Transverse colon (tissue), 3 donors: Measurements from ENCODE around the gene OTOG.

Experiments used
- POLR2A ChIP-seq: fragments of 450-650 bp; IDR thresholded peaks from one replicate; pipeline ENCODE4 v1.6.1; 2016; ENCODE audit warnings: antibody characterized with exemption, mild to moderate bottlenecking, moderate library complexity
- TF ChIP-seq, protein P1 (sequence below), 5 experiments: fragments of 200-600 bp in 3 of 5; fragments of 450-650 bp in 2 of 5; sonication (generic) in 3 of 5; IDR thresholded peaks; 1 replicate in 2 of 5; 2 replicates in 3 of 5; pipeline ENCODE4 v1.5.1; 2016 to 2017; ENCODE audit warnings: antibody characterized with exemption in 5 of 5, inconsistent platforms in 3 of 5, mild to moderate bottlenecking in 2 of 5, moderate library complexity in 1 of 5

DNA sequence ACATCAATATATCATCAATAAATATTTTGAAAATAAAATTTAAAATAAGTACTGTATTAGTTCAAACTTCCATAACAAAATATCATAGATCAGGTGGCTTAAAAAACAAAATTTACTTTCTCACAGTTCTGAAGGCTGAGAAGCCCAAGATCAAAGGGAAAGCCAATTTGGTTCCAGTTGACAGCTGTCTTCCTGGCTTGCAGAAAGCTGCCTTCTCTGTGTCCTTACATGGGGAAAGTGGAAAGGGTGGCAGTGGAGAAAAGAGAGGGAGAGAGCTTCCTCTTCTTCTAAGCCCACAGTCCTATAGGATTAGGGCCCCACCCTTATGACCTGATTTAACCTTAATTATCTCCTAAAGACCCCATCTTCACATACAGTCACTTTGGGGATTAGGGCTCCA lies 121.1 kb downstream of the OTOG start:
- TF ChIP-seq, protein P1, sequence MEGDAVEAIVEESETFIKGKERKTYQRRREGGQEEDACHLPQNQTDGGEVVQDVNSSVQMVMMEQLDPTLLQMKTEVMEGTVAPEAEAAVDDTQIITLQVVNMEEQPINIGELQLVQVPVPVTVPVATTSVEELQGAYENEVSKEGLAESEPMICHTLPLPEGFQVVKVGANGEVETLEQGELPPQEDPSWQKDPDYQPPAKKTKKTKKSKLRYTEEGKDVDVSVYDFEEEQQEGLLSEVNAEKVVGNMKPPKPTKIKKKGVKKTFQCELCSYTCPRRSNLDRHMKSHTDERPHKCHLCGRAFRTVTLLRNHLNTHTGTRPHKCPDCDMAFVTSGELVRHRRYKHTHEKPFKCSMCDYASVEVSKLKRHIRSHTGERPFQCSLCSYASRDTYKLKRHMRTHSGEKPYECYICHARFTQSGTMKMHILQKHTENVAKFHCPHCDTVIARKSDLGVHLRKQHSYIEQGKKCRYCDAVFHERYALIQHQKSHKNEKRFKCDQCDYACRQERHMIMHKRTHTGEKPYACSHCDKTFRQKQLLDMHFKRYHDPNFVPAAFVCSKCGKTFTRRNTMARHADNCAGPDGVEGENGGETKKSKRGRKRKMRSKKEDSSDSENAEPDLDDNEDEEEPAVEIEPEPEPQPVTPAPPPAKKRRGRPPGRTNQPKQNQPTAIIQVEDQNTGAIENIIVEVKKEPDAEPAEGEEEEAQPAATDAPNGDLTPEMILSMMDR (IDR thresholded peaks at IDR 0.05) = no peak
- no peak for TF ChIP-seq POLR2A
